Dermis microvascular lymphatic vessel endothelial cell (primary cell): ENCODE measurements around the gene OR2T11. TPM values are rescaled to one million over a fixed set of nuclear protein-coding genes. Genes with fewer than 3 reads are reported as not detected.
"Not testable (repeated sequence)": the region's sequence is repeated elsewhere in the genome, so short reads cannot be mapped to it uniquely, and the experiment has no call there.

ENCODE experiments used
- DNase-seq, 2 donors: peaks; one replicate each; pipeline versions ENCODE4 v3.0.0 to v3.0.0-alpha.2; 2010; ENCODE audit warnings: low read depth in 2 of 2
- total RNA-seq: library from RNA; depleted of rRNA; stranded (reverse); fragments of >200 nt; gene quantifications from 2 replicates; pipeline ENCODE4 v1.2.1, GENCODE V29; 2014

Gene OR2T11, protein sequence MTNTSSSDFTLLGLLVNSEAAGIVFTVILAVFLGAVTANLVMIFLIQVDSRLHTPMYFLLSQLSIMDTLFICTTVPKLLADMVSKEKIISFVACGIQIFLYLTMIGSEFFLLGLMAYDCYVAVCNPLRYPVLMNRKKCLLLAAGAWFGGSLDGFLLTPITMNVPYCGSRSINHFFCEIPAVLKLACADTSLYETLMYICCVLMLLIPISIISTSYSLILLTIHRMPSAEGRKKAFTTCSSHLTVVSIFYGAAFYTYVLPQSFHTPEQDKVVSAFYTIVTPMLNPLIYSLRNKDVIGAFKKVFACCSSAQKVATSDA
- not detected in 2 replicates for total RNA-seq

DNA sequence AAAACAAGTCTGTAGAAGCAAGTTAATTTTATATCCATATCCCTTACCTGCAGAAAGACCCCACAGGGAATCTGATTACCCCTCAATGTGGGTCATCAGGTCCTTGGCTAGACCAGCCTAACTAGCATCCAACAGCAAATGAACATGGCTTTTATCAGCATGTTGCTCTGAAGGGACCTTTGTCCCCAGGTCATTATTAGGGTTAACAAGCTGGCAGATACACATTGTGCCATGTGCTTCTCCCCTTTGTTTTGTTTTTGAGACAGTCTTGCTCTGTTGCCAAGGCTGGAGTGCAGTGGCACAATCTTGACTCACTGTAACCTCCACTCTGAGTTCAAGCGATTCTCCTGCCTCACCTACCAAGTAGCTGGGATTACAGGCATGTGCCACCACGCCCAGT is at the start of gene OR2T11:
TSS of gene OR2T11 (minus strand) at position 101 of the 400 bp plus-strand sequence. CDS start 7,963 bp downstream, outside the sequence.
- not testable (repeated sequence) for DNase-seq

DNA sequence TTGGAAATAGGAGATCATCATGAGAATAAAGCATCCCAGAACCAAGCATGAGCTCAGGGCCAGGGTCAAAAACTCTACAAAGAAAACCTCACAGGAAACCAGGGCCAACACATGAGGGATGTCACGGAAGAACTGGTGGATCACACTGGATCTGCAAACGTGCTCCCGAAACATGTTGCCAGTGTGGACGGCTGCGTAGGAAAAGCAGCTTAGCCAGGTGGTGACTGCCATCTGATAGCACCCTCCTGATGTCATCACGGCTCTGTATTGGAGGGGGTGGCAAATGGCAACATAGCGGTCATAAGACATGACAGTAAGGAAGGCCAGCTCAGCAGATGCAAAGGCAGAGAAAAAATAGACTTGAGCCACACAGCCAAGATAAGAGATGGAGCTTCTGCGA is 46.8 kb upstream of the OR2T11 start:
- no peak for DNase-seq

DNA sequence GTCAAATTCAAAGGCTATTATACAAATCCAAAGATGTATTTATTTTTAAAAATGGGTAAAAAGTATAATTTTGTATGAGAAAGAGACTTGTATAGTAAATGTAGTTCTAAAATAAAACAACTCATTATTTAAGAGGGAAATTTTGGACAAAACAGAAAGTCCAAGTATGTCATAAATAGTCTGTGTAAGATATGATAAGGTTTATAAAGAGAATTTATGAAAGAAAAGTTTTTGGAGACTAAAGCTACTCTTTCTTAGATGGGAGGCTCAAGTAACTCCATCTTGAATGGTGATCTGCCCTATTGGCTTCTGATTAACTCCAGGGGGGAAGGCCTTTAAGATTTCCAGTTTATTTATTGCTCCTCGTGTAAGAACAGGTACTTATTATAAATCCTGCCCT is 35.1 kb upstream of the OR2T11 start:
- DNase-seq: no peak

DNA sequence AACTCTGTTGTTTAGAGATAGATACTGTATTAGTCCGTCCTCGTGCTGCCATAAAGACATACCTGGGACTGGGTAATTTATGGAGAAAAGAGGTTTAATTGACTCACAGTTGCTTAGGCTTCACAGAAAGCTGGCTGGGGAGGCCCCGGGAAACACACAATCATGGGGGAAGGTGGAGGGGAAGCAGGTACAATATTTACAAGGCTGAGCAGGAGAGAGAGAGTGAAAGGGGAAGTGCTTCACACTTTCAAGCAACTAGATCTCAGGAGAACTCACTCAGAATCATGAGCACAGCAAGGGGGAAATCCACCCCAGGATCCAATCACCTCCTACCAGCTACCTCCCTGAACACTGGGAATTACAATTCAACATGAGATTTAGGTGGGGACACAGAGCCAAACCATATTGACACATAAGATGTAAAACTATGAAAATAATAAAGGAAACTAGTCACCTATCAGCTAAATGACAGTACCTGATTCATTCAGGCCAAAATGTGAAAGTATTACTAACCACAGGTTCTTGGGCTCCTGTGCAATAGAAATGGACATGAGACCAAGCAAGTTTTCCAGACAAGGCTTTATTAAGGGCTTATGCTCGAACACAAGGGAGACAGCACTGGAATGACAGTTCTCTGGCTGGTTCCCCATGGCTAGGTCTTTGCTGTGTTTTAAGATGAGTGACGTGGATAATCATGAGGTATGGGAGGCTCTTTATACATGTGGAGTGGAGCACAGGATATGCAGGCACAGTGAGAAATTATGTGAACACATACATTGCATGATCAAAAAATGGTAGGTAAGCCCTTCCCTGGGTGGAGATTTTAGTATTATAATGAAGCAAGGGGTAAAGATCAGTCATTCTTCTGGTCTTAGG is 28.8 kb upstream of the OR2T11 start:
- DNase-seq: not testable (repeated sequence)

DNA sequence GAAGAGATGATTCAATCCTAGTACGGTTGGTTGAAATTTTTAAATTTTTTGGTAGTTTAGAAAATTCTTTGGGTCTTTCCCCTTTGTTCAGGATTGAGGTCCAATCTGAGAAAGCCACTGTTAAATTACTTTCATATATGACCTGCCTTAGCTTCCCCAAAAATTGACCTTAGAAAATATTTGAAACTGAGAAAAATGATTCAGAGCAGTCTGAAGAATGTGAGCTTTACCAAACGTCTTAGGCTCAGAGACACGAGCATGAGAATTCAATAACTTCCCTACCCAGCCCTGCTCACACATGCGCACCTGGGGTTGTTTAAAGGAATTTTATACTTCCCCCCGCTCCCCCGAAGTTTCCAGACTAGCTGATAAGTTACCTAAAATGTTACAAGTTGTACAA is 21.9 kb upstream of the OR2T11 start:
- DNase-seq: not testable (repeated sequence)

DNA sequence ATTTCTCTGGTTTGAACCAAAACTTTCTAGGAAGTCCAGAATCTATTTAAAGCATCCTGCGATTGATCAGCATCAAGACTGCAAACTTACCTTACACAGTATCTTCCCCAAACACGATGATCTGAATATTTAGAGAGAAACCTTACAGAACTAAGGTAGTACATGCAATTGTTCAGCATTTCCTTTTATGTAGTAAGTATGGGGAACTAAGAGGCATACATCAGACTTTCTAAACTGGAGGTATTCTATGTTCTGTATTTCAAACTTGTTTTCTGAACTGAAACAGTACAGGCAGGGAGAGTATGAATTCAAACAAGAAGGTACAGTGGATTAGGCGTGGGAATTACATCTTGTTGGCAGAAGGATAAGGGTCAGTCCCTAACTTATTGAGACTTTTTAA is 20.5 kb upstream of the OR2T11 start, which contains the start of gene OR2T27:
TSS of gene OR2T27 (minus strand) at position 175 of the 400 bp plus-strand sequence. CDS start 4,644 bp downstream, outside the sequence.
- DNase-seq: not testable (repeated sequence)

DNA sequence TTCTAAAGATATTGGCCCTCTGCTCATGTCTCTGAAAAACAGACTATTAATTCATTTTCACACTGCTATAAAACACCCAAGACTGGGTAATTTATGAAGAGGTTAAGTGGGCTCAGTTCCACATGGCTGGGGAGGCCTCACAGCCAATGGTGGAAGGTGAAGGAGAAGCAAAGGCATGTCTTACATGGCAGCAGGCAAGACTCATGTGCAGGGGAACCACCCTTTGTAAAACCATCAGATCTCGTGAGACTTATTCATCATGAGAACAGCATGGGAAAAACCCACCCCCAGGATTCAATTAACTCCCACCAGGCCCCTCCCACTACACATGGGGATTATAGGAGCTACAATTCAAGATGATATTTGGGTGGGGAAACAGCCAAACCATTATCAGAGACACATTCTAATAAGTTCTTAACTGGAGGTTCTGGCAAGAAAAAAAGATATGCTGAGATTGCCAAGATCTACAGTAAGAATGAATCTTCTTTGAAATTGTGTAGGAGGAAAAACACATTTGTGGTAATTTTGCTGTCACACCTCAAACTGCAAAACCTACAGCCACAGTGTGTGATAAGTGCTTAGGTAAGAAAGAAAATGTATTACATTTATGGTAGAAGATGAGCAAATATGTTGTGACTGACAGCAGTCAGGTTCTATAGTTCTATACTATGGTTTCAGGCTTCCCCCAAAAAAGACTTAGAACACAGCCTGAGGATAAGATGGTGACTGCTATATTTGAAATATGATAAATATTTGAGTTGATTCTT is 14.1 kb upstream of the OR2T11 start:
- not testable (repeated sequence) for DNase-seq

DNA sequence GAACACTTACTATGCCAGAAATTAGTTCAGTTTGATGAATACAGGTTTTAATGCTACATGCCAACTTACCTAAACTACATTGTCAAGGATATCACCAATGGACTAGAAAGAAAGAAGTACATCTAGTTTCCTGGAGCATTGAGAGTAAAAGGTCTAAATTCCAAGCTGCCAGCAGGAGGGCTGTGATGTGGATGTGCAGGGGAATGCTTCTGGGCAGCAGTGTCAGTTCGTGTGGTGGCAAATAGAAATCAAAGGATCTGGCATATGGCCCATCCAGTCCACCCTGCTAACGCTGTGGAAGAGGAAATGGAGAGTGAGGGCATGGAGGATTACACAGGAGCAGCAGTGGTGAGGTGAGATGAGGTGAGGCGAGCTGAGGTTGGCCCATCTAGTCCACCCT is 10.3 kb upstream of the OR2T11 start, which contains the start of gene OR2T35:
TSS of gene OR2T35 (minus strand) at position 101 of the 400 bp plus-strand sequence. CDS start 6,020 bp downstream, outside the sequence.
- not testable (repeated sequence) for DNase-seq

DNA sequence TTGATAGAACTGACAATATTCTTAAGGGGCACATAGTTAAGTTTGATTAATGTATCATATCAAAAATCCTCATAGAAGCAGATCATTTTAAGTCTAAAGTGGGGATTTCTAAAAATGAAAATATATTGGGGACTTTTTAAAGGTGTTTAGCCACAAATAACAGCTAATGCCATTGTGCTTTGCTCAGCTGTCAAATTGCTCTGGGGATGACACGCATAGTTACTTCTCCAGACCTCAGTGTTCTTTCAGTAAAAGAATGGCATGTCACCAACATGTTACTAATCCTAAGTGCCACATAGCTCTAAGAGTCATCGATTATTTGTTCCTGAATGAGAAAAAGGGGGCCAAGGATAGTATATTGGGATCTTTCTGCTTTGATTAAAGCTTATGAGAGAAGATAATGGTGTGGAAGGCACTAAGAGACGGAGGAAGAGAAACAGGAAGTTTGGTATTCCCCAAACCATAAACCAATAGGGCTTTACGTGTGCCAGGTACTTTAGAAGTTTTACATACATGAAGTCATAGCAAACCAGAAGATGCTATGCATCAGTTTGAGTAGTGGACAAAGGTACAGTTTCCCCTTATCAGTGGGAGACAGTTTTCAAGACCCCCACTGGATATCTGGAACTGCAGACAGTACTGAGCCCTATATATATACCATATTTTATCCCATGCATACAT is 8.2 kb upstream of the OR2T11 start:
- DNase-seq: not testable (repeated sequence)

DNA sequence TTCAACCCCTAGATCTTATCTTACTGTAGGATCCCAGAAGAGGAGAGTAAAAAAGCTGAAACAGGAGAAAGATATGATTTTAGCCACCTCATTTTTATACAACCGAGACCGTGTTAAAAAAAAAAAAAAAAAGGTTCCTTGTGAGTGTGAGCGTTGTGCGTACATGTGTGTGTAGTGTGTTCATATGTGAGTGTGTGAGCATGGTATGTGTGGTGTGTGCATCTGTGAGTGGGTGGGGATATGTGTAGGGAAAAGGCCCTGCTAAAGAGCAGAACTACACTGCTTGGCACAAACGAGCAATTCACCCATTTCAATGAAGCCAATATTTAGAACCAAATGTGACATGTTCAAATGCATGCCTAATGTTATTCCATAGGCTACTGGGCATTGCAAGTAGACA is 6.7 kb upstream of the OR2T11 start:
- not testable (repeated sequence) for DNase-seq

DNA sequence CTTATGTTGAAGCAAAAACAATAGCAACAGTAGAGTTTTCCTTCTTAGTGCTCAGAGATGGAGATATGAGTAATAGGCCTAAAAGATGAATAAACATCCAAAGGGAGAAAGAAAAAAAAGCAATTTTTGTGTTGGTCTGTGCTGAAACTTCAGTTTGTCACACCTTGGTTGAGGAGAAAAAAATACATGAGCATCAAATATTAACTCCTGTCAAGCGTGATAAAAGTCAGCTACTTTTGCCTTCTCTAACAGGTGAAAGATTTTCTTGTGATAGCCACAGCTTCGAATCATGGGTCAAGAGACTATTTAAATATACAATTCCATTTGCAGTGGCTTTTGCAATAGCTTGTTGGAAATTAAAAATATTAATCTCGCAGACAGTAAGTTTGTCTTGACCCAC is 6.0 kb upstream of the OR2T11 start:
- not testable (repeated sequence) for DNase-seq

DNA sequence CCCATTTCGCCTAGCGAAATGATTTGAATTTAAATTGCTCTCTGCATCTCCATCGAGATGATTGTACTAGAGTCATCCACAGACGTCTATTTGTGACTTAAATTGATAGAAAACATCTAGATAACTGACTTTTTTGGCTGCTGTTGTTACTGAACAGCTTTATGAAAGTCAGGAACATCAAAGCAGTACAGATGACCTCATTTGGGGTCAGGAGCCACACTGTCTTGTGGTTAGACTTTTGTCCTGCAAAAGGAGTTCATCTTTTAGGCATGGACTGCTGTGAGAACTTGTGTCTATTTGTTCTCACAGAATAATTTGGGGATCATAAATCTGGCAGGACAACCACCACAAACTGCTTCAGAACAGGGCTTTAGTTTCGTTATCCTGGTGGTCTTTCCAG is 4.8 kb upstream of the OR2T11 start:
- not testable (repeated sequence) for DNase-seq

DNA sequence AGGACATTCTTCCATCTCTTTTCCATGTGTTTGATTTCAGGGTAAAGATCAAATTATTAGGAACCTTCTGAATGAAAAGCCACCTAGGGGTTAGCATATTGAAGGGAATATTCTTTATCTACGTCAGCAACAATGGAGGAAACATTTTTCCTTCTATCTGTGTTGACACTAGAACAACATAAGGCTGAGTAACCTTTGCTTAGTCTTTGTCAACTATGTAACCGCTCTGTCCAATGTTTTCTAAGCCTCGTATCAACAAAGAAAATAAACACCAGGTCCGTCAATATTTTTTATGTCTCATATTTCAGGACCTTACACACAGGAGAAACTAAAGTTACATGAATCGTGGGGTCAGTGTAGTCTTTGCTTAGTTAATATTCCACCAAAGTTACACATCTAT is 1.7 kb upstream of the OR2T11 start:
- DNase-seq: not testable (repeated sequence)

DNA sequence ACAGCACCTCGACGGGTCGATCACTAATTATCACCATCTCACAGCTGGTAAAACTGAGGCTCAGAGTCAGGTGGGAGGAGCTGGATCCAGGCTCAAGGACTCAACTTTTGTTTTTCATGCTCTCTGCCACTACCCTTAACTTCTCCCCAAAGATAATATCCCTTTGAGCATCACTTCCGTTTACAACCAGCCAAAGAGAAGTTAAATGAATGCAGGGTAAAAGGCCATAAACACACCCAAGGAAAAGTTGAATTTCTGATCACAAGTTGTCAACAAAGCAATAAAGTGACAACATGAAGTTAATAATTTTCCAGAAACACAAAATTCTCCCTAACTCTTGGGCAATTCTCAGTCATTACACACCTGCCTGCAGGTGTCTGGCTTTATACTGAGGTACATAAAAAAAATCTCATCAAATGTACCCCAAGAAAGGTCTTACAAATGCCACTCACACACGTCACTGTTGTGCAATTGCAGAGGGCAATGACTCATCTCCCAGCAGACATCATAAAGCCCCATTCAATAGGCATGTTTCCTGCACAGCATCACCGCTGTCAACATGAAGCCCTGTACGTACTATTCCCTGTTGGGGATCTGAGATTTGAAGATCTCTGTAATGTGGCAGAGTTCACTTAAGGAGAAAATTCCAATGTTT is 3.4 kb downstream of the OR2T11 start:
- DNase-seq: no peak

DNA sequence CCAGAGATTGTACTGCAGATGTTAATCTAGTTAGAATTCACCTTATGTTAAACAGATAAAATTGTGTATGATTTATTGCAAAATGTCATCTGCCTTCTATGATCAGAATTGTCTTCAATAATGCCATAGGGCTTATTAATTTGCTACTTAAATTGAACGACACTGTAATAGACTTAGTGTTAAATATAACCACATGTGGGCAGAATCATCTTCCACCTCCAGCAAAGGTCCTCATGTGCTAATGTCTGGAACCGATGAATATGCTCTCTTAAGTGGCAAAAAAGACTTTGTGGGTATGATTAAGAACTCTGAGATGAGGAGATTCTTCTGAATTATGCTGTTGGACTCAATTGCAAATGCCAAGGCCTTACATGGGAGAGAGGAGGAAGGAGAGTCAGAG is 4.3 kb downstream of the OR2T11 start:
- no peak for DNase-seq

DNA sequence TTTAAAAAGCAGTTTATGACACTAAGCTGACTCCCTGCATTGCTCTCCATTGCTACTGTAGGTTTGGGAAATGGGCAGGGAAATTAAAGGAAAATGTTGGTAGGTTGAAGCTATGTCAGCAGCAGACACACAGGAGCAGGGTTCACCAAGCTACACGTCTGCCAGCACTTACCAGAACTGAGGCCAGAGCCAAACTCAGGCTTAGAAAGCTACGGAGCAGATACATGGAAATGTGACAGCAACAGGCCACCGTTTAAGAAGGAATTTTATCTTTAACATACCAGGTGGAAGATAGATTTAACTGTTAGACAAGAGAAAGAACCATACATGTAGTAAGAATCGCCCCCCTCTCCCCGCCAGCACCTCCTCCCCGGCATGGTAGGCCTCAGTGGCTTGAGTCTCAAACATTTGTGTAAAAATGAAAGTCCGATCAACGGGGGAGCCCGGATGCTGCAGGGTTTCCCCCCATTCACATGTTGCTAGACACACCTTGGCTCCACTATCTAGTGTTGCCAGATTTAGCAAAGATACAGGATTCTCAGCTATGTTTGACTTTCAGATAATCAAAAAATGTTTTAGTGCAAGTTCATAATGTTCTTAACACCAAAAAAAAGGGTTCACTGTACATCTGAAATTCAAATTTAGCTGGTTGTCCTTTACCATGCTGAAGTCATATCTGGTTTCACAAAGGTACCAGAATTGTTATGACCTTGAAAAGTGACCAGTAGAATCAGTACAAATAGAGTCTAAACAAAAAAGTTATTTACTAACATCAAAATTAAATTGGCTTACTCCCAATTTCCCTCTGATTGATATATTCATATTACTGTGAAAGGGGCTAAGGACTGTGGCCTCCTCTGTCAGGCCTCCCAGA is 6.7 kb downstream of the OR2T11 start:
- DNase-seq: no peak

DNA sequence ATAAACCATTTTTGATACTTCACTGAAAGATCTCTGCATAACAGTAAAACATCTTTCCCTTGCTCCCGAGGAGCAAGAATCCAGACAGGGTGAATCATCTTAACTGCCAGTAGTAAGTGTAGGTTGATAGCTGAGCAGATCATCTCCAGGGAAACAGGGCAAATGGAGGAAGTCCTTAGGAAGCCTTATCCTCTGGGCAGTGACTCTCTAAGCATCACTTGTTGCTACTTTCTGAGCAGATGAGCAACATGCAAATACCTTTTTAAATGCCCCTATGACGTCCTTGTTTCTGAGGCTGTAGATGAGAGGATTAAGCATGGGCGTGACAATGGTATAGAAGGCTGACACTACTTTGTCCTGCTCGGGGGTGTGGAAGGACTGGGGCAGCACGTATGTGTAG is 8.9 kb downstream of the OR2T11 start:
- no peak for DNase-seq

DNA sequence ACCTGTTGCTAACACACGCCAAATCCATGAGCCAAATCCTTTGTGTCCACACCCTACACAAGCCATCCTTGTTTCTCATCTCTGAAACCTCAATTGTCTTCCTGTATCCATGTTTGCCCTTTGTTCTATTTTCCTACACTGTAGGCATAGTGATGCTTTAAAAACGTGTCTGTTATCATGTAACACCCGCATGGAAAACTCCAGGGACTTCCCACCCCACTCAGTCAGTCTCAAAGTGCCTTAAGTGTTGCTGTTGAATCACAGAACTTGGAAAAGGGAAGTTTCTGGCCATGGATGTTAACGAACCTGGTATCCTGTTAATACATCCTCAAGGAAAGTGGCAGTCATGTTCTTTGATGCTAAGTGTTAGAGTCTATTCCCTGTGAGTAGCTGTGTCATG is 9.7 kb downstream of the OR2T11 start:
- no peak for DNase-seq

DNA sequence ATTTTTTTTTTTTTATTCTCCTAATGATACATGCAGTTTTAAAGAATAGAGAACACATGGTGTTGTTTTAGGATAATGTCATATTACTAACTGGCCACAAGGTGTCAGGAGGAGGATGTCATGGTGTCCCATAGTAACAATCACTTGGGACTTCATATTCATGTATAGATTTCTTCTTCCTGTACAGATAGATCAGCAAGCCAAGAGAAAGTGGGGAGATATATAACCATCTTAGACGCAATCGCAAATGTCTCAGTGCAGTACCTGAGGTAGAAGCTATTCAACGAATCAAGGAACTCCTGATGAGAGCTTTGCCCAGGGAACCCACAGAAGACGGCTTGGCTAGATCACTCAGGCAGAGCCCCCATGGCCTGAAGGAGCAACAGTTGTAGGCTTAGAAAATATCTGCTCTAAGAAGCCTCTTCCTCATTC is 12.3 kb downstream of the OR2T11 start:
- DNase-seq: peak; percentile 10 to 27
